DLD1 (cell line): ENCODE measurements around the gene LILRA5.
"Not testable (repeated sequence)": the region's sequence is repeated elsewhere in the genome, so short reads cannot be mapped to it uniquely, and the experiment has no call there.

Source experiments
- in situ Hi-C: cut with HindIII; loops from 2 replicates; pipeline ENCODE4 v1.10.0; 2017; ENCODE audit warnings: low sequenced_read_pairs

LILRA5 gene

GRCh38 chr19:54312436-54313377 is at the start of gene LILRA5:
Gene LILRA5 (minus strand): TSS chr19:54313166. CDS start chr19:54313019, 147 bp downstream.
- in situ Hi-C loops: no loop called here

GRCh38 chr19:54361680-54362422 is 48.9 kb upstream of the LILRA5 start:
- in situ Hi-C loops: not testable (repeated sequence)

GRCh38 chr19:54359149-54359820 is 46.3 kb upstream of the LILRA5 start:
- in situ Hi-C loops: not testable (repeated sequence)

GRCh38 chr19:54357381-54357780 is 44.4 kb upstream of the LILRA5 start:
- in situ Hi-C loops: no loop called here

- in situ Hi-C loops: no loop called here
Measured at GRCh38 chr19:54356444-54357056, 43.6 kb upstream of the LILRA5 start.

- in situ Hi-C loops: no loop called here
Measured at GRCh38 chr19:54355675-54356074, 42.7 kb upstream of the LILRA5 start.

- in situ Hi-C loops: no loop called here
Measured at GRCh38 chr19:54354761-54355160, 41.8 kb upstream of the LILRA5 start.

GRCh38 chr19:54352546-54352945 is 39.6 kb upstream of the LILRA5 start:
- in situ Hi-C loops: no loop called here

- in situ Hi-C loops: no loop called here
Measured at GRCh38 chr19:54352041-54352440, 39.1 kb upstream of the LILRA5 start.

- in situ Hi-C loops: no loop called here
Measured at GRCh38 chr19:54351474-54351873, 38.5 kb upstream of the LILRA5 start.

- in situ Hi-C loops: no loop called here
Measured at GRCh38 chr19:54345938-54346386, 33.0 kb upstream of the LILRA5 start.

GRCh38 chr19:54343868-54344267 is 30.9 kb upstream of the LILRA5 start:
- in situ Hi-C loops: no loop called here

- in situ Hi-C loops: no loop called here
Measured at GRCh38 chr19:54341295-54341694, 28.3 kb upstream of the LILRA5 start.

- in situ Hi-C loops: no loop called here
Measured at GRCh38 chr19:54339646-54340358, 26.8 kb upstream of the LILRA5 start.

- in situ Hi-C loops: no loop called here
Measured at GRCh38 chr19:54338521-54338920, 25.6 kb upstream of the LILRA5 start.

GRCh38 chr19:54337858-54338230 is 24.9 kb upstream of the LILRA5 start:
- in situ Hi-C loops: no loop called here

GRCh38 chr19:54336893-54337857 is 24.2 kb upstream of the LILRA5 start:
- in situ Hi-C loops: no loop called here

GRCh38 chr19:54335979-54336892 is 23.3 kb upstream of the LILRA5 start:
- in situ Hi-C loops: no loop called here
